HepG2 (cell line): ENCODE measurements around the gene FGD5. TPM values are rescaled to one million over a fixed set of nuclear protein-coding genes. Genes with fewer than 3 reads are reported as not detected.

Experiments
- AKAP8 ChIP-seq: sonication (generic); formaldehyde crosslinking; IDR thresholded peaks from 2 replicates; pipeline ENCODE4 v1.5.1; 2020; ENCODE audit warnings: mild to moderate bottlenecking, missing genetic modification reagents
- CBX1 ChIP-seq: IDR thresholded peaks from one replicate; pipeline ENCODE4 v1.6.1; 2016; ENCODE audit warnings: antibody characterized with exemption, low read depth
- CBX5 ChIP-seq: sonication (generic); formaldehyde crosslinking; IDR thresholded peaks from 2 replicates; pipeline ENCODE4 v1.4.0; 2020; ENCODE audit warnings: missing genetic modification reagents, borderline replicate concordance
- CENPT ChIP-seq: sonication (generic); formaldehyde crosslinking; IDR thresholded peaks from 2 replicates; pipeline ENCODE4 v1.8.0; 2022; ENCODE audit warnings: low read depth, mild to moderate bottlenecking, moderate library complexity, missing genetic modification reagents
- CSRNP1 ChIP-seq: sonication (generic); formaldehyde crosslinking; IDR thresholded peaks from 2 replicates; pipeline ENCODE4 v1.8.1; 2023; ENCODE audit warnings: mild to moderate bottlenecking, missing genetic modification reagents
- DNMT3B ChIP-seq: conservative IDR thresholded peaks from 2 replicates; pipeline ENCODE4 v1.6.1; 2016; ENCODE audit warnings: missing biosample characterization, control low read depth
- HDAC1 ChIP-seq: sonication (generic); formaldehyde crosslinking; IDR thresholded peaks from 2 replicates; pipeline ENCODE4 v1.5.1; 2020; ENCODE audit warnings: mild to moderate bottlenecking, missing genetic modification reagents
- HDAC2 ChIP-seq: sonication (generic); formaldehyde crosslinking; IDR thresholded peaks from 2 replicates; pipeline ENCODE4 v1.4.0; 2020; ENCODE audit warnings: missing genetic modification reagents
- IKZF4 ChIP-seq: sonication (generic); formaldehyde crosslinking; IDR thresholded peaks from 2 replicates; pipeline ENCODE4 v1.5.1; 2020; ENCODE audit warnings: borderline replicate concordance, mild to moderate bottlenecking, low read depth, missing genetic modification reagents; ENCODE audit errors: not compliant biosample characterization
- MED13 ChIP-seq: sonication (generic); formaldehyde crosslinking; IDR thresholded peaks from 2 replicates; pipeline ENCODE4 v1.5.0; 2020; ENCODE audit warnings: missing genetic modification reagents
- PHF21A ChIP-seq: sonication (generic); formaldehyde crosslinking; IDR thresholded peaks from 2 replicates; pipeline ENCODE4 v1.5.0; 2020; ENCODE audit warnings: mild to moderate bottlenecking, missing genetic modification reagents
- POLR2AphosphoS2 ChIP-seq: IDR thresholded peaks from 2 replicates; pipeline ENCODE4 v1.6.1; 2011; ENCODE audit warnings: low read depth, low read length, improper control_type of control experiment
- RBM39 ChIP-seq: fragments of 200-400 bp; formaldehyde crosslinking; IDR thresholded peaks from one replicate; pipeline ENCODE4 v1.6.1; 2018; ENCODE audit warnings: antibody characterized with exemption, mild to moderate bottlenecking, low read depth, low read length; ENCODE audit not compliant: poor library complexity, severe bottlenecking
- RERE ChIP-seq: IDR thresholded peaks from 2 replicates; pipeline ENCODE4 v1.6.1; 2016; ENCODE audit warnings: low read depth, missing genetic modification reagents, missing compliant biosample characterization
- SMARCC2 ChIP-seq: fragments of 450-650 bp; IDR thresholded peaks from 2 replicates; pipeline ENCODE4 v1.6.1; 2017; ENCODE audit warnings: antibody characterized with exemption, mild to moderate bottlenecking
- ZBTB2 ChIP-seq: sonication (generic); formaldehyde crosslinking; IDR thresholded peaks from 2 replicates; pipeline ENCODE4 v1.8.0; 2022; ENCODE audit warnings: low read depth, missing genetic modification reagents
- ZNF629 ChIP-seq: sonication (generic); formaldehyde crosslinking; conservative IDR thresholded peaks from 2 replicates; pipeline ENCODE4 v1.5.0; 2020; ENCODE audit warnings: missing genetic modification reagents
- polyA plus RNA-seq, 8 experiments: library from polyadenylated mRNA; depleted of rRNA in 3 of 8; stranded (reverse) in 7 of 8; unstranded in 1 of 8; fragments of >200 nt; fragmentation: Illumina TruSeq in 4 of 8; extraction: Trizol in 4 of 8; gene quantifications; 2 replicates each; pipeline versions ENCODE4 v1.2.1 to v1.2.3, GENCODE V29; 2011 to 2016; ENCODE audit warnings: low read depth in 4 of 8, missing spikeins in 1 of 8, mixed read lengths in 1 of 8; ENCODE audit not compliant: insufficient read depth in 1 of 8
- total RNA-seq, 5 experiments: library from RNA; depleted of rRNA; stranded (reverse); fragments of >200 nt; fragmentation: Illumina TruSeq; extraction: Trizol; gene quantifications; 2 replicates each; pipeline ENCODE4 v1.2.3, GENCODE V29; 2016; ENCODE audit warnings: low read depth in 1 of 5
- TF ChIP-seq, protein P1 (sequence below): sonication (generic); formaldehyde crosslinking; IDR thresholded peaks from 2 replicates; pipeline ENCODE4 v1.4.0; 2020; ENCODE audit warnings: missing genetic modification reagents

The FGD5 gene
- total and polyA plus RNA-seq, 2 of the 13 experiments (the other 11 are each of a cell fraction or from before 2014, with no cell fraction given), result 0.17 TPM; not detected in 1

GRCh38 chr3:14787630-14788029 is 31.1 kb upstream of the FGD5 start (continued):
- TF ChIP-seq CBX5 (CRISPR knock-in tag), result no peak
- TF ChIP-seq CBX1, result no peak
- no peak for TF ChIP-seq ZBTB2 (CRISPR knock-in tag)
- TF ChIP-seq SMARCC2, result no peak
- TF ChIP-seq CSRNP1, result no peak
- TF ChIP-seq CENPT (CRISPR knock-in tag), result no peak
- no peak for TF ChIP-seq IKZF4 (CRISPR knock-in tag)
- no peak for TF ChIP-seq HDAC2
- TF ChIP-seq, protein P1, sequence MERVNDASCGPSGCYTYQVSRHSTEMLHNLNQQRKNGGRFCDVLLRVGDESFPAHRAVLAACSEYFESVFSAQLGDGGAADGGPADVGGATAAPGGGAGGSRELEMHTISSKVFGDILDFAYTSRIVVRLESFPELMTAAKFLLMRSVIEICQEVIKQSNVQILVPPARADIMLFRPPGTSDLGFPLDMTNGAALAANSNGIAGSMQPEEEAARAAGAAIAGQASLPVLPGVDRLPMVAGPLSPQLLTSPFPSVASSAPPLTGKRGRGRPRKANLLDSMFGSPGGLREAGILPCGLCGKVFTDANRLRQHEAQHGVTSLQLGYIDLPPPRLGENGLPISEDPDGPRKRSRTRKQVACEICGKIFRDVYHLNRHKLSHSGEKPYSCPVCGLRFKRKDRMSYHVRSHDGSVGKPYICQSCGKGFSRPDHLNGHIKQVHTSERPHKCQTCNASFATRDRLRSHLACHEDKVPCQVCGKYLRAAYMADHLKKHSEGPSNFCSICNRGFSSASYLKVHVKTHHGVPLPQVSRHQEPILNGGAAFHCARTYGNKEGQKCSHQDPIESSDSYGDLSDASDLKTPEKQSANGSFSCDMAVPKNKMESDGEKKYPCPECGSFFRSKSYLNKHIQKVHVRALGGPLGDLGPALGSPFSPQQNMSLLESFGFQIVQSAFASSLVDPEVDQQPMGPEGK (CRISPR knock-in tag), result peak; percentile 29; the same call in 1 of the 2 replicates
- TF ChIP-seq RBM39, result no peak
- TF ChIP-seq AKAP8, result no peak
- no peak for TF ChIP-seq RERE
- 0 out of 2 replicates have a peak, but pooled peaks have one; percentile 33 for TF ChIP-seq HDAC1 (CRISPR knock-in tag)
- TF ChIP-seq PHF21A (CRISPR knock-in tag), result no peak
- TF ChIP-seq DNMT3B, result no peak
- TF ChIP-seq ZNF629 (CRISPR knock-in tag), result 0 out of 2 replicates have a peak, but pooled peaks have one; percentile 32
- TF ChIP-seq MED13 (CRISPR knock-in tag), result no peak
- TF ChIP-seq POLR2AphosphoS2, result no peak
